Spinal cord (tissue), 10 donors: ENCODE results near the gene HOXC10. TPM values are rescaled to one million over a fixed set of nuclear protein-coding genes. Genes with fewer than 3 reads are reported as not detected.

Source experiments
- DNase-seq, 6 donors: peaks; one replicate each; pipeline versions ENCODE4 v3.0.0 to v3.0.0-alpha.2; 2013 to 2015; ENCODE audit warnings: low spot score in 6 of 6, low read depth in 4 of 6
- H3K27ac ChIP-seq: one replicate; pipeline ENCODE4 v1.5.1; 2013; ENCODE audit warnings: low read depth, low read length, control low read depth
- H3K27me3 ChIP-seq: one replicate; pipeline ENCODE4 v1.6.1; 2013; ENCODE audit warnings: low read length; ENCODE audit not compliant: control insufficient read depth, insufficient read depth
- H3K36me3 ChIP-seq: one replicate; pipeline ENCODE4 v1.6.1; 2013; ENCODE audit warnings: low read length; ENCODE audit not compliant: control insufficient read depth, insufficient read depth
- H3K4me1 ChIP-seq: one replicate; pipeline ENCODE4 v1.6.1; 2013; ENCODE audit warnings: low read length; ENCODE audit not compliant: control insufficient read depth, insufficient read depth
- H3K4me3 ChIP-seq: one replicate; pipeline ENCODE4 v1.5.1; 2013; ENCODE audit warnings: low read depth, low read length, control low read depth
- H3K9me3 ChIP-seq: one replicate; pipeline ENCODE4 v1.6.1; 2013; ENCODE audit warnings: low read length; ENCODE audit not compliant: control insufficient read depth, insufficient read depth
- WGBS: methylation state at CpG from one replicate; pipeline ENCODE4 v1.1.5; 2013; ENCODE audit warnings: missing lambda C conversion rate; ENCODE audit not compliant: insufficient coverage; 5-methylcytosine and 5-hydroxymethylcytosine counted together
- polyA plus RNA-seq, 2 donors: library from polyadenylated mRNA; unstranded; fragments of 120-200 nt; gene quantifications; one replicate each; pipeline ENCODE4 v1.2.1, GENCODE V29; 2013; ENCODE audit not compliant: insufficient read length in 2 of 2
- total RNA-seq, 2 donors: library from RNA; depleted of rRNA in 1 of 2; stranded (reverse); fragments of 120-200 nt in 1 of 2; fragments of >200 nt in 1 of 2; gene quantifications; one replicate each; pipeline versions ENCODE4 v1.2.3 to v1.2.4, GENCODE V29; 2013 to 2014
- donor health status: healthy.

The HOXC10 gene
- total and polyA plus RNA-seq, 4 donors: 0.81 to 9.2 TPM; not detected in 2

- H3K27me3 ChIP-seq: peaks cover 99% of the 10 kb centered on the region
- WGBS: 5% methylated on average over 28 of the region's 34 CpGs
- no peak overlapping the region for H3K27ac ChIP-seq
- H3K36me3 ChIP-seq: no peaks in the 10 kb centered on the region
- no peak for DNase-seq
- no peaks in the 10 kb centered on the region for H3K9me3 ChIP-seq
- no peak overlapping the region for H3K4me3 ChIP-seq
- peaks cover 36% of the 10 kb centered on the region for H3K4me1 ChIP-seq
Observed at GRCh38 chr12:53950789-53951576, 34.0 kb upstream of the HOXC10 start.

- H3K27me3 ChIP-seq: peaks cover 99% of the 10 kb centered on the region
- 3% methylated on average over 47 of the region's 47 CpGs for WGBS
- no peak overlapping the region for H3K27ac ChIP-seq
- H3K36me3 ChIP-seq: no peaks in the 10 kb centered on the region
- no peak for DNase-seq
- no peaks in the 10 kb centered on the region for H3K9me3 ChIP-seq
- peaks cover 36% of the 10 kb centered on the region for H3K4me1 ChIP-seq
- H3K4me3 ChIP-seq: no peak overlapping the region
Observed at GRCh38 chr12:53951577-53952334, 33.2 kb upstream of the HOXC10 start.

- peaks cover 36% of the 10 kb centered on the region for H3K4me1 ChIP-seq
- H3K9me3 ChIP-seq: no peaks in the 10 kb centered on the region
- H3K27me3 ChIP-seq: peaks cover 99% of the 10 kb centered on the region
- WGBS: 17% methylated on average over 5 of the region's 13 CpGs
- no peak overlapping the region for H3K4me3 ChIP-seq
- H3K36me3 ChIP-seq: no peaks in the 10 kb centered on the region
- peak in 1 of 6 donors; percentile 34 for DNase-seq
- no peak overlapping the region for H3K27ac ChIP-seq
Observed at GRCh38 chr12:53952335-53952694, 32.6 kb upstream of the HOXC10 start.

GRCh38 chr12:53952871-53953734 lies 31.8 kb upstream of the HOXC10 start:
- Histone ChIP-seq H3K36me3 (no peaks in the 10 kb centered on the region), H3K4me3 (no peak overlapping the region), H3K4me1 (peaks cover 36% of the 10 kb centered on the region), H3K27me3 (peaks cover 99% of the 10 kb centered on the region), H3K27ac (no peak overlapping the region), H3K9me3 (no peaks in the 10 kb centered on the region)
- peak in 1 of 6 donors; percentile 46 for DNase-seq
- 3% methylated on average over 24 of the region's 38 CpGs for WGBS

- no peak for DNase-seq
- H3K27me3 ChIP-seq: peaks cover 99% of the 10 kb centered on the region
- 19% methylated on average over 5 of the region's 19 CpGs for WGBS
Observed at GRCh38 chr12:53953831-53954693, 30.9 kb upstream of the HOXC10 start.

GRCh38 chr12:53954694-53955035 lies 30.3 kb upstream of the HOXC10 start, which contains the start of gene HOXC12:
Gene HOXC12, plus strand, starts transcription at chr12:53954903. Its CDS starts 27 bp downstream, at chr12:53954930.
- H3K4me3 ChIP-seq: no peak within 1 kb of the TSS
- peaks cover 35% of the 10 kb centered on the region for H3K4me1 ChIP-seq
- 3% methylated on average over 9 of the region's 20 CpGs for WGBS
- H3K27me3 ChIP-seq: peaks cover 99% of the 10 kb centered on the region
- no peak for DNase-seq
- no peaks in the 10 kb centered on the region for H3K9me3 ChIP-seq
- H3K27ac ChIP-seq: no peak within 1 kb of the TSS
- no peaks in the 10 kb centered on the region for H3K36me3 ChIP-seq

More at GRCh38 chr12:53953831-53954693, 30.9 kb upstream of the HOXC10 start:
- Histone ChIP-seq H3K27ac (no peak overlapping the region), H3K4me1 (peaks cover 36% of the 10 kb centered on the region), H3K9me3 (no peaks in the 10 kb centered on the region), H3K36me3 (no peaks in the 10 kb centered on the region), H3K4me3 (no peak overlapping the region)

GRCh38 chr12:53955036-53955775 lies 29.7 kb upstream of the HOXC10 start:
- under 1% methylated on average over 75 of the region's 86 CpGs for WGBS
- DNase-seq: no peak

GRCh38 chr12:53955776-53956250 lies 29.1 kb upstream of the HOXC10 start:
- 4% methylated on average over 6 of the region's 10 CpGs for WGBS
- H3K36me3 ChIP-seq: no peaks in the 10 kb centered on the region
- H3K4me1 ChIP-seq: peaks cover 31% of the 10 kb centered on the region
- peaks cover 99% of the 10 kb centered on the region for H3K27me3 ChIP-seq
- no peak for DNase-seq
- H3K4me3 ChIP-seq: no peak overlapping the region
- no peak overlapping the region for H3K27ac ChIP-seq
- no peaks in the 10 kb centered on the region for H3K9me3 ChIP-seq

More at GRCh38 chr12:53955036-53955775, 29.7 kb upstream of the HOXC10 start:
- H3K27ac ChIP-seq: no peak overlapping the region
- H3K36me3 ChIP-seq: no peaks in the 10 kb centered on the region
- H3K27me3 ChIP-seq: peaks cover 99% of the 10 kb centered on the region
- H3K4me1 ChIP-seq: peaks cover 30% of the 10 kb centered on the region
- H3K4me3 ChIP-seq: no peak overlapping the region
- H3K9me3 ChIP-seq: no peaks in the 10 kb centered on the region
